Esophagus squamous epithelium (tissue), 5 donors: Measurements from ENCODE around the gene LRRIQ3. TPM values are rescaled to one million over a fixed set of nuclear protein-coding genes. Genes with fewer than 3 reads are reported as not detected.

Experiments used
- DNase-seq: peaks from one replicate; lab custom pipeline; 2025; lab: John Stamatoyannopoulos, UW
- H3K27ac ChIP-seq, 4 donors: fragments of 200-600 bp; sonication (generic); one replicate each; pipeline ENCODE4 v1.5.1; 2016 to 2019; ENCODE audit warnings: mild to moderate bottlenecking in 1 of 4
- H3K27me3 ChIP-seq, 4 donors: fragments of 200-600 bp; sonication (generic); 1 replicate in 3 of 4; 2 replicates in 1 of 4; pipeline versions ENCODE4 v1.5.1 to v1.6.0; 2017 to 2021; ENCODE audit warnings: antibody characterized with exemption in 1 of 4
- H3K36me3 ChIP-seq, 3 donors: fragments of 200-600 bp; sonication (generic); one replicate each; pipeline ENCODE4 v1.5.1; 2016 to 2019
- H3K4me1 ChIP-seq, 3 donors: fragments of 200-600 bp; sonication (generic); one replicate each; pipeline ENCODE4 v1.5.1; 2017 to 2019
- H3K4me3 ChIP-seq, 4 donors: fragments of 200-600 bp; sonication (generic); 1 replicate in 3 of 4; 2 replicates in 1 of 4; pipeline ENCODE4 v1.5.1; 2016 to 2019; ENCODE audit warnings: mild to moderate bottlenecking in 2 of 4, moderate library complexity in 1 of 4
- H3K9me3 ChIP-seq, 3 donors: fragments of 200-600 bp; sonication (generic); one replicate each; pipeline ENCODE4 v1.5.1; 2016 to 2019
- CTCF ChIP-seq, 6 experiments: fragments of 450-650 bp in 4 of 6; fragments of 200-600 bp in 2 of 6; sonication (generic) in 2 of 6; IDR thresholded peaks; one replicate each; pipeline ENCODE4 v1.5.1; 2016 to 2019; ENCODE audit warnings: antibody characterized with exemption in 6 of 6, mild to moderate bottlenecking in 4 of 6, moderate library complexity in 4 of 6
- POLR2A ChIP-seq, 4 donors: fragments of 450-650 bp; IDR thresholded peaks; one replicate each; pipeline ENCODE4 v1.6.1; 2017; ENCODE audit warnings: antibody characterized with exemption in 4 of 4, mild to moderate bottlenecking in 4 of 4, moderate library complexity in 3 of 4
- WGBS, 2 donors: methylation state at CpG; one replicate each; pipeline ENCODE4 v1.1.5; 2018; 5-methylcytosine and 5-hydroxymethylcytosine counted together
- intact Hi-C: fragments of 100-400 bp; cut with DNase I; formaldehyde crosslinking; loops from one replicate; pipeline ENCODE4 v1.15.0; 2022
- total RNA-seq, 4 donors: library from RNA; depleted of rRNA; stranded (reverse); fragments of >200 nt; gene quantifications; one replicate each; pipeline ENCODE4 v1.1.0, GENCODE V29; 2016
- donor health status: DM: yes; HTN: yes; CAD: no.

The LRRIQ3 gene
- total RNA-seq, 4 donors from 2014 or later = 0.23 to 0.57 (median 0.57) TPM; not detected in 1

- H3K27ac ChIP-seq = no peak overlapping the region
- DNase-seq = no peak
- no peaks in the 10 kb centered on the region for H3K9me3 ChIP-seq
- no peak overlapping the region for H3K4me3 ChIP-seq
- H3K27me3 ChIP-seq = no peaks in the 10 kb centered on the region
- 37 to 46% methylated on average over 3 of the region's 3 CpGs for WGBS, 2 donors
- no peaks in the 10 kb centered on the region for H3K36me3 ChIP-seq
- TF ChIP-seq POLR2A (IDR thresholded peaks at IDR 0.05) (no peak), CTCF (IDR thresholded peaks at IDR 0.05) (no peak)
- no peaks in the 10 kb centered on the region for H3K4me1 ChIP-seq
- intact Hi-C loops = no loop called here
Observed at GRCh38 chr1:73980324-73981040, 217.5 kb downstream of the LRRIQ3 start.

GRCh38 chr1:73979684-73980083 lies 218.3 kb downstream of the LRRIQ3 start:
- H3K4me1 ChIP-seq = no peaks in the 10 kb centered on the region
- DNase-seq = no peak
- 72 to 79% methylated on average over 2 of the region's 2 CpGs for WGBS, 2 donors
- no peak overlapping the region for H3K27ac ChIP-seq
- H3K27me3 ChIP-seq = no peaks in the 10 kb centered on the region
- no peak for TF ChIP-seq POLR2A (IDR thresholded peaks at IDR 0.05)
- TF ChIP-seq CTCF (IDR thresholded peaks at IDR 0.05) = no peak
- H3K36me3 ChIP-seq = no peaks in the 10 kb centered on the region
- H3K4me3 ChIP-seq = no peak overlapping the region
- H3K9me3 ChIP-seq = no peaks in the 10 kb centered on the region
- intact Hi-C loops = no loop called here

GRCh38 chr1:73978964-73979363 lies 219.0 kb downstream of the LRRIQ3 start:
- Histone ChIP-seq H3K9me3 (no peaks in the 10 kb centered on the region), H3K4me1 (no peaks in the 10 kb centered on the region), H3K36me3 (no peaks in the 10 kb centered on the region), H3K4me3 (no peak overlapping the region), H3K27me3 (no peaks in the 10 kb centered on the region), H3K27ac (no peak overlapping the region)
- intact Hi-C loops = no loop called here
- no peak for TF ChIP-seq CTCF (IDR thresholded peaks at IDR 0.05)
- TF ChIP-seq POLR2A (IDR thresholded peaks at IDR 0.05) = no peak
- WGBS, 2 donors = 73 to 86% methylated on average over 1 of the region's 1 CpG
- DNase-seq = no peak

Other genes starting within 250 kb of the LRRIQ3 start
- gene FPGT, start 66 bp upstream of the LRRIQ3 start, total RNA-seq = 10 to 100 TPM in 3 of 4 donors, 1 to 10 TPM in 1; 9.6 to 20.8 (median 14.6) TPM
- under 1 TPM in 1 of 4 donors, not detected in 3; 0.19 TPM for gene TNNI3K, start 37.2 kb upstream of the LRRIQ3 start, total RNA-seq